NT2/D1 (cell line): ENCODE data around the gene PRR15.

ENCODE experiments used
- DNase-seq: peaks from one replicate; pipeline ENCODE4 v3.0.0-alpha.2; 2011; ENCODE audit warnings: low read depth, low spot score
- H3K27me3 ChIP-seq: 2 replicates; pipeline ENCODE4 v1.6.0; 2011; ENCODE audit warnings: mild to moderate bottlenecking; ENCODE audit not compliant: insufficient read length, insufficient read depth
- H3K36me3 ChIP-seq: 2 replicates; pipeline ENCODE4 v1.6.1; 2011; ENCODE audit warnings: mild to moderate bottlenecking, low read length, mixed read lengths; ENCODE audit not compliant: insufficient read depth, insufficient read length
- H3K4me1 ChIP-seq: 2 replicates; pipeline ENCODE4 v1.5.1; 2011; ENCODE audit not compliant: insufficient read depth, insufficient read length
- H3K4me3 ChIP-seq: 2 replicates; pipeline ENCODE4 v1.5.1; 2011; ENCODE audit warnings: low read depth; ENCODE audit not compliant: insufficient read length
- H3K9ac ChIP-seq: 2 replicates; pipeline ENCODE4 v1.6.0; 2011; ENCODE audit warnings: low read depth; ENCODE audit not compliant: insufficient read length
- H3K9me3 ChIP-seq: 2 replicates; pipeline ENCODE4 v1.5.1; 2011; ENCODE audit warnings: mild to moderate bottlenecking, low read length; ENCODE audit not compliant: insufficient read depth
- SUZ12 ChIP-seq: IDR thresholded peaks from 2 replicates; pipeline ENCODE4 v1.6.1; 2011; ENCODE audit not compliant: insufficient read length, insufficient read depth; ENCODE audit errors: extremely low read depth
- YY1 ChIP-seq: IDR thresholded peaks from 2 replicates; pipeline ENCODE4 v1.6.1; 2011; ENCODE audit not compliant: insufficient read length, insufficient read depth
- ZNF274 ChIP-seq: IDR thresholded peaks from 2 replicates; pipeline ENCODE4 v1.6.1; 2011; ENCODE audit warnings: mild to moderate bottlenecking, low read depth, low read length

The PRR15 gene

GRCh38 chr7:29604702-29605101 lies 41.1 kb downstream of the PRR15 start:
- Histone ChIP-seq H3K9me3 (no peaks in the 10 kb centered on the region), H3K4me1 (no peaks in the 10 kb centered on the region), H3K4me3 (no peak overlapping the region), H3K27me3 (no peaks in the 10 kb centered on the region), H3K9ac (no peak overlapping the region), H3K36me3 (no peaks in the 10 kb centered on the region)
- no peak for TF ChIP-seq ZNF274
- TF ChIP-seq YY1 = no peak
- TF ChIP-seq SUZ12 = no peak
- no peak for DNase-seq

- H3K9me3 ChIP-seq = no peaks in the 10 kb centered on the region
- no peak for DNase-seq
- no peak overlapping the region for H3K4me3 ChIP-seq
- H3K9ac ChIP-seq = no peak overlapping the region
- H3K4me1 ChIP-seq = no peaks in the 10 kb centered on the region
- no peaks in the 10 kb centered on the region for H3K27me3 ChIP-seq
- no peak for TF ChIP-seq SUZ12
- TF ChIP-seq YY1 = no peak
- no peak for TF ChIP-seq ZNF274
- H3K36me3 ChIP-seq = no peaks in the 10 kb centered on the region
Measured at GRCh38 chr7:29605671-29606070, 42.0 kb downstream of the PRR15 start.

GRCh38 chr7:29606287-29606721 lies 42.7 kb downstream of the PRR15 start:
- H3K9me3 ChIP-seq = no peaks in the 10 kb centered on the region
- no peak overlapping the region for H3K9ac ChIP-seq
- DNase-seq = no peak

GRCh38 chr7:29606830-29607229 lies 43.2 kb downstream of the PRR15 start:
- no peak for DNase-seq
- H3K4me1 ChIP-seq = no peaks in the 10 kb centered on the region
- no peak overlapping the region for H3K9ac ChIP-seq
- H3K27me3 ChIP-seq = no peaks in the 10 kb centered on the region
- no peaks in the 10 kb centered on the region for H3K36me3 ChIP-seq
- TF ChIP-seq ZNF274 = no peak
- no peak for TF ChIP-seq YY1
- no peak for TF ChIP-seq SUZ12
- H3K4me3 ChIP-seq = no peak overlapping the region
- no peaks in the 10 kb centered on the region for H3K9me3 ChIP-seq

More at GRCh38 chr7:29606287-29606721, 42.7 kb downstream of the PRR15 start:
- TF ChIP-seq YY1 = no peak
- H3K36me3 ChIP-seq = no peaks in the 10 kb centered on the region
- H3K4me1 ChIP-seq = no peaks in the 10 kb centered on the region
- H3K27me3 ChIP-seq = no peaks in the 10 kb centered on the region
- no peak overlapping the region for H3K4me3 ChIP-seq

GRCh38 chr7:29607259-29607658 lies 43.6 kb downstream of the PRR15 start:
- H3K4me3 ChIP-seq = no peak overlapping the region
- no peaks in the 10 kb centered on the region for H3K36me3 ChIP-seq
- DNase-seq = no peak
- no peaks in the 10 kb centered on the region for H3K4me1 ChIP-seq
- no peaks in the 10 kb centered on the region for H3K27me3 ChIP-seq
- H3K9me3 ChIP-seq = no peaks in the 10 kb centered on the region; the same call in 1 of the 2 replicates
- no peak for TF ChIP-seq ZNF274
- no peak for TF ChIP-seq YY1
- TF ChIP-seq SUZ12 = no peak
- no peak overlapping the region for H3K9ac ChIP-seq

GRCh38 chr7:29607889-29608288 lies 44.3 kb downstream of the PRR15 start:
- no peak overlapping the region for H3K9ac ChIP-seq
- H3K4me1 ChIP-seq = no peaks in the 10 kb centered on the region
- no peaks in the 10 kb centered on the region for H3K27me3 ChIP-seq
- no peaks in the 10 kb centered on the region; the same call in 1 of the 2 replicates for H3K9me3 ChIP-seq
- H3K36me3 ChIP-seq = no peaks in the 10 kb centered on the region
- no peak overlapping the region for H3K4me3 ChIP-seq
- DNase-seq = no peak
- no peak for TF ChIP-seq ZNF274
- TF ChIP-seq YY1 = no peak
- no peak for TF ChIP-seq SUZ12

- H3K9ac ChIP-seq = no peak overlapping the region
- DNase-seq = no peak
- no peaks in the 10 kb centered on the region for H3K4me1 ChIP-seq
- H3K36me3 ChIP-seq = no peaks in the 10 kb centered on the region
- TF ChIP-seq YY1 (no peak), SUZ12 (no peak), ZNF274 (no peak)
- no peaks in the 10 kb centered on the region for H3K27me3 ChIP-seq
- no peaks in the 10 kb centered on the region; the same call in 1 of the 2 replicates for H3K9me3 ChIP-seq
- H3K4me3 ChIP-seq = no peak overlapping the region
Measured at GRCh38 chr7:29609162-29610037, 45.8 kb downstream of the PRR15 start.
